Measurements from ENCODE around the gene GIPC1.
"Not testable (repeated sequence)": the region's sequence is repeated elsewhere in the genome, so short reads cannot be mapped to it uniquely, and the experiment has no call there.

The GIPC1 gene

GRCh38 chr19:14510311-14511228 lies 14.6 kb upstream of the GIPC1 start:
- H3K9me3 ChIP-seq = no peaks in the 10 kb centered on the region
- no peaks in the 10 kb centered on the region for H3K27me3 ChIP-seq
- H3K4me1 ChIP-seq = no peaks in the 10 kb centered on the region
- H3K4me3 ChIP-seq (ENCODE audit: low read depth, low read length) = no peak overlapping the region
- TF ChIP-seq CTCF (IDR thresholded peaks at IDR 0.05; ENCODE audit: low read depth, low read length) = no peak
- H3K36me3 ChIP-seq = peaks cover 13% of the 10 kb centered on the region
- no peak for DNase-seq

- H3K9me3 ChIP-seq = no peaks in the 10 kb centered on the region
- no peak for TF ChIP-seq CTCF (IDR thresholded peaks at IDR 0.05; ENCODE audit: low read depth, low read length)
- H3K36me3 ChIP-seq = no peaks in the 10 kb centered on the region
- DNase-seq = no peak
- no peaks in the 10 kb centered on the region for H3K27me3 ChIP-seq
- H3K4me1 ChIP-seq = no peaks in the 10 kb centered on the region
- H3K4me3 ChIP-seq (ENCODE audit: low read depth, low read length) = no peak overlapping the region
Observed at GRCh38 chr19:14507704-14508542, 12.0 kb upstream of the GIPC1 start.

- Histone ChIP-seq H3K4me1 (no peaks in the 10 kb centered on the region), H3K9me3 (no peaks in the 10 kb centered on the region), H3K36me3 (no peaks in the 10 kb centered on the region), H3K4me3 (ENCODE audit: low read depth, low read length) (no peak overlapping the region), H3K27me3 (no peaks in the 10 kb centered on the region)
- TF ChIP-seq CTCF (IDR thresholded peaks at IDR 0.05; ENCODE audit: low read depth, low read length) = peak; percentile 77
- DNase-seq = peak; percentile 58
Observed at GRCh38 chr19:14505488-14506239, 9.7 kb upstream of the GIPC1 start.

- H3K4me3 ChIP-seq (ENCODE audit: low read depth, low read length); H3K36me3 ChIP-seq; H3K9me3 ChIP-seq; H3K27me3 ChIP-seq; DNase-seq; H3K4me1 ChIP-seq: not testable (repeated sequence)
Observed at GRCh38 chr19:14504575-14504974, 8.6 kb upstream of the GIPC1 start.

- no peak for TF ChIP-seq CTCF (IDR thresholded peaks at IDR 0.05; ENCODE audit: low read depth, low read length)
- no peaks in the 10 kb centered on the region for H3K36me3 ChIP-seq
- DNase-seq = no peak
- no peaks in the 10 kb centered on the region for H3K9me3 ChIP-seq
- no peak overlapping the region for H3K4me3 ChIP-seq (ENCODE audit: low read depth, low read length)
- no peaks in the 10 kb centered on the region for H3K27me3 ChIP-seq
- no peaks in the 10 kb centered on the region for H3K4me1 ChIP-seq
Observed at GRCh38 chr19:14503285-14503684, 7.4 kb upstream of the GIPC1 start.
